Stimulated activated CD8-positive, alpha-beta memory T cell treated with anti-CD3 and anti-CD28 coated beads, Interleukin-4, amount 100 ng/mL, for 48 hours (primary cell): ENCODE results near the gene NBPF15.
"Not testable (repeated sequence)": the region's sequence is repeated elsewhere in the genome, so short reads cannot be mapped to it uniquely, and the experiment has no call there.

Source experiments
- DNase-seq: peaks from one replicate; pipeline ENCODE4 v3.0.0-alpha.2; 2020

NBPF15 gene

GRCh38 chr1:144461136-144461759 is at the start of gene NBPF15:
NBPF15 (minus strand) TSS chr1:144461669; CDS start chr1:144440003, 21,666 bp downstream.
- peak; percentile 77 for DNase-seq

GRCh38 chr1:144496429-144496828 is 35.0 kb upstream of the NBPF15 start:
- not testable (repeated sequence) for DNase-seq

- not testable (repeated sequence) for DNase-seq
These were observed 32.7 kb upstream of the NBPF15 start for GRCh38 chr1:144494130-144494529.

GRCh38 chr1:144490394-144490793 is 28.9 kb upstream of the NBPF15 start:
- peak; percentile 24 for DNase-seq

GRCh38 chr1:144487002-144487401 is 25.5 kb upstream of the NBPF15 start:
- DNase-seq = not testable (repeated sequence)

- not testable (repeated sequence) for DNase-seq
These were observed 23.9 kb upstream of the NBPF15 start for GRCh38 chr1:144485048-144485993.

- not testable (repeated sequence) for DNase-seq
These were observed 12.4 kb upstream of the NBPF15 start for GRCh38 chr1:144473897-144474296.

- not testable (repeated sequence) for DNase-seq
These were observed 10.0 kb upstream of the NBPF15 start for GRCh38 chr1:144471434-144471833.

- DNase-seq = not testable (repeated sequence)
These were observed 309 bp upstream of the NBPF15 start for GRCh38 chr1:144461778-144462177.

- DNase-seq = peak; percentile 28
These were observed 783 bp downstream of the NBPF15 start for GRCh38 chr1:144460686-144461085.

- not testable (repeated sequence) for DNase-seq
These were observed 19.1 kb downstream of the NBPF15 start for GRCh38 chr1:144442402-144442801.

GRCh38 chr1:144439737-144440136 is 21.7 kb downstream of the NBPF15 start:
- DNase-seq = peak; percentile 26

GRCh38 chr1:144418891-144419694 is 42.4 kb downstream of the NBPF15 start:
- peak; percentile 81 for DNase-seq

GRCh38 chr1:144413404-144414118 is 47.9 kb downstream of the NBPF15 start:
- not testable (repeated sequence) for DNase-seq

GRCh38 chr1:144412491-144413403 is 48.7 kb downstream of the NBPF15 start:
- peak; percentile 92 for DNase-seq

GRCh38 chr1:144412068-144412471 is 49.4 kb downstream of the NBPF15 start:
- DNase-seq = peak; percentile 79

- DNase-seq = not testable (repeated sequence)
These were observed 58.7 kb downstream of the NBPF15 start for GRCh38 chr1:144402807-144403206.

GRCh38 chr1:144371651-144372050 is 89.8 kb downstream of the NBPF15 start:
- not testable (repeated sequence) for DNase-seq
